GM19043 (cell line): ENCODE results near the gene GPC5.

Source experiments
- ATAC-seq: cut with Tn5 transposase; IDR thresholded peaks from one replicate; pipeline ENCODE4 v1.9.1; 2021; ENCODE audit warnings: low read depth; ENCODE audit not compliant: unreplicated experiment

The GPC5 gene

DNA sequence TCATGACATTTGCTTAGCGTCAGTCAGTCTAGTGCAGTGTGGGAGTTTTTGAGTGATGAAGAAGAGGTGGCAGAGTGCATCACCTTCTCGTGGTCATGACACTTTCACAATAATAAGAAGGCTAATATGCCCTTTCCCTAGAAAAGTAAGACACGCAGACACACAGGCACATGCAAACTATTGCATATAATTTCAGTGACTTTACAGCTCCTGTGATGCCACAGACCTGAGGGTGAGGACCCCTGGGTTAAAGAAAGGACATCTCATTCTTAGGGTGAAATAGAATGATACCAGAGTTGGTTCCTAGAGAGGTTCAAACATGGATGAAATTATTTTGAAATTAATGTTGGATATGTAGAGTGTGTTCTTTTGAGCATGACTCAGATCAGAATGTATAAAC, 300.3 kb downstream of the GPC5 start:
- no peak for ATAC-seq

DNA sequence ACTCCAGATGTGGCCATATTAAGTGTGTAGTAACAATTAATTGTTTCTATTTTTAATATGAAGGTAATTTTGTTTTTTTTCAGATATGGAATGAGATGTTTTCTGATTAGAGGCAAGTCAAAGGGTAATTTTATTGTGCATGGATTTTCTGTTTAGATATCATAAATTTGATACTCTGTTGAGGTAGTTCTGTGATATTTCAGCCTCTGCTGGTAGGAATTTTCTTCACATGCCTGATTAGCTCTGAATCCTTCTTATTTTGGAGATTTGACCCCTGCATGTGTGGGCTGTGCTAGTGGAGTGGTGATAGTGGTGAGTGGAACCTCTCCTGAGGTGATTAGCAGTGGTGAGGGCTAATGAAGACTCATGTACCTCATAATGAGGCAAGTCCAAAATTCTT, 301.4 kb downstream of the GPC5 start:
- no peak for ATAC-seq

DNA sequence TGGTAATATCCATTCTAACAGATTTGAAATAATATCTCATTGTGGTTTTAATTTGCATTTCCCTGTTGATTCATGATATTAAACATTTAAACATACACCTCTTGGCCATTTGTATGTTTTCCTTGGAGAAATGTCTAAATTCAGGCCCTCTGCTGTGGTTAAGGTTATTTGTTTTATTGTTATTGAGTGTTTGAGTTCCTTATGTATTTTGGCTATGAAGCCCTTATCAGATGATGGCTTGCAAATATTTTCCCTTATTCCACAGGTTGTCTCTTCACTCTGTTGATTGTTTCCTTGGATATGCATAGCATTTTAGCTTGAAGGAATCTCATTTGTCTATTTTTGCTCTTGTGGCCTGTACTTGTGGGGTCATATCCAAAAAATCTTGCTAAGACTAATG, 303.6 kb downstream of the GPC5 start:
- ATAC-seq, result no peak

DNA sequence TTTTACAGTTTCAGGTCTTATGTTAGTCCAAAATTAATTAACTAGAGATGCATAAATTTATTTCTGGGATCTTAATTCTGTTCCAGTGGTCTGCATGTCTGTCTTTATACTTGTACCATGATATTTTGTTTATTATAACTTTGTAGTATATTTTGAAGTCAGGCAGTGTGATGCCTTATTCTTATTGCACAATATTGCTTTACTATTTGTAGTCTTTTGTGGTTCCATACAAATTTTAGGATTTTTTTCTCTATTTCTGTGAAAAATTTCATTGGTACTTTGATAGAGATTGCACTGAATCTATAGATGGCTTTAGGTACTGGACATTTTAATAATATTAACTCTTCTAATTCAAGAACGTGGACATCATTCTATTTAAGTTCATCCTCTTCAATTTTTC, 304.0 kb downstream of the GPC5 start:
- ATAC-seq, result no peak

DNA sequence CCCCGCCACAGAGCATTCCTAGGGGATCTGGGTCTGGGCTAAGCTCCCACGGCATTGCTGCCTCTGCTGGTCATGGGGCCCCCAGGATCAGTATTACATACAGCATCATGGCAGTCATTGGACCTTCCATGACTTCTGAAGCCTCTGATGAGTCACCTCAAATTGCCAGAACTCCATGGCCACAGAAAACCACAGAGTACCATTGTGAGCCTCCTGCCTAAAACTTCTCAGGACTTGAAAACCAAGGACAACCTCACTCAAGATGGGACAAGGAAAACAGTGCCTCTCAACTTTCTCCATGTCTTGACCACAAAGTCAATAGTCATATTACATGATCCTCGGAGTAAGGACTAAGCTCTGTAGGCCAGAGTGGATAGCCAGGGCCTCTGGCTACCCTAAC, 306.0 kb downstream of the GPC5 start:
- ATAC-seq, result no peak

DNA sequence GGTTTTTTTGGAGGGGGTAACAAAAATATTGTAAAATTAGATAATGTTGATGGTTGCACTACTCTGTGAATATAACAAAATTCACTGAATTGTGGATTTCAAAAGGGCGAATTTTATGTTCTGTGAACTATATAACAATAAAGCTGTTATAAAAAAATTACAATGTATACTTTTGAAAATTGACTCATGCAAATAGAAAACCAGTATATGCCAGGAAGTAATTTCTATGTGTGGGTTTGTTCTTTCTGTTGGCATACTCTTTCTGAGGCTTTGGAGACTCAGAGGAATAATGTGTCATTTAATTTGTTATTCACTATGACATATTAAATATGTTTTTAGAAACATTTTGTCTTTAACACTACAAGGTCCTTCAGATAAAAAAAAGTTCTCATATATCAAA, 310.1 kb downstream of the GPC5 start:
- no peak for ATAC-seq

DNA sequence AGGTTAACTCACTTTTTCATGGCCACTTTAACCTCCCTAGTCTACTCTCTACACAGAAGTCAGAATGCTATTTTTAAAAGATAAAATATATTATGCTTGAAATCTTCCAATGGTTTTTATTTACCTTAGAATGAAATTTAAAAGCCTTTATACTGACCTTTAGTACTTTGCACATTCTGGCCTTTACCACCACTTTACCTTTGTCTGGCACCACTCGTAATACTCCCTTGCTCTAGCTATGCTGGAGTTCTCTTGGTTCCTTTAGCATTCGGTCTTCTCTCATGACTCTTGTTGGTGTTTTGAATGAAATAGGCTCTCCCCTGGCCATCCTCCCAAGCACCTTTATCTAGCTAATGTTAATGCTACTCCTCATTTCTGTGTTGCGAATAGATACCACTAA, 310.8 kb downstream of the GPC5 start:
- ATAC-seq, result no peak

DNA sequence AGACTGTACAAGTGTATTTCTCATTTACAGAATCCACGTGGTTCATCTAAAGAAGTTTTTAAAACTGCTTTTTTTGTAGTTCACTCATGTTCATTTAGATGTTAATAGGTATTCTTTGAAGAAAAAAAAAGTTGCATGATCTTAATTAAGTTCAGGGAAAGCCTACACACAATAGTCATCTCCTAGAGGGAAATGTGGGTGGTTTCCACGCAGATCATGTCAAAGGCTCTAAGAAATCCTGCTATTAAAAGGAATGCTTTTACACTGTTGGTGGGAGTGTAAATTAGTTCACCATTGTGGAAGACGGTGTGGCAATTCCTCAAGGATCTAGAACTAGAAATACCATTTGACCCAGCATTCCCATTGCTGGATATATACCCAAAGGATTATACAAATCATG, 312.3 kb downstream of the GPC5 start:
- ATAC-seq, result no peak

DNA sequence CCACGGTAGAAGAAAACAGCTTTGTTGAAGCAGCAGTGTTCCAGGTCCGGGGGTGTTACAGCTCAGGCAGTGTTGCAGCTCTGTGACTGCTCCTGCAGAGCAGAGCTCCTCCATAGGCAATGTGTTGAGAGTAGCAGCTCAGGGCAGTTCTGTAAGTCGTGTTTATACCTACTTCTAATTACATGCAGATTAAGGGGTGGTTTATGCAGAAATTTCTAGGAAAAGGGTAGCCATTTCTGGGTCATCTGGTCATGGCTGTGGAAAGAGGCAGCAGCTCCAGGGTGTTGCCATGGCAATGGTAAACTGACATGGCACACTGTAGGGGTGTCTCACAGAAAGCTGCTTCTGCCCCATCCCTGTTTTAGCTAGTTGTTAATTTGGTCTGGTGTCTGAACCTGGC, 316.4 kb downstream of the GPC5 start:
- no peak for ATAC-seq

DNA sequence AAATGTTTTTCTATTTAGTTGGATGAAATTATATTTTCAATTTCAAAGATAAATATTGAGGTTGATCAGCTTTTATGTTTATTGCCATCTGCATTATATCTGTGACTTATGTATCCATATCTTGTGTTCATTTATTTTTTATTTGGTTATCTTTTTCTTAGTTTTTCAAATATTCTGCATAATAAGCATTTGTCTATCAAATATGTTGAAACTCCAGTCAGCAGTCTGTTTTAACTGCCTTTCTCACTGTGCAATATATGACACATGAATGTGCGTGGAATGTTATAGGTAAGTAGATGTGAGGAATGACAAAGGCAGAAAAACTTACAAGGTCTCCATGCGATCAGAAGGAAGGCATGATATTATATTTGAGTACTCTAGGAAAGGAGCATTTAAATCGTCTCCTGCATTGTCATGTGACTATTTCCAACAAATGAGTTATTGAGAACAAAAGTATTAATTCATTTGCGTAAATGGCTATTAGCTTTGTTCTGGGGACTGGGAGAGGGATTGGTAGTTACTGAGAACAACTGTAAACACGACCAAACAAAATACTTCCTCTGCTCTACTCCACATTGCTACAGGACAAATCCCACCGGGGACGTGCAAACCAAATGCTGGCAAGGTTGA, 318.1 kb downstream of the GPC5 start:
- no peak for ATAC-seq

DNA sequence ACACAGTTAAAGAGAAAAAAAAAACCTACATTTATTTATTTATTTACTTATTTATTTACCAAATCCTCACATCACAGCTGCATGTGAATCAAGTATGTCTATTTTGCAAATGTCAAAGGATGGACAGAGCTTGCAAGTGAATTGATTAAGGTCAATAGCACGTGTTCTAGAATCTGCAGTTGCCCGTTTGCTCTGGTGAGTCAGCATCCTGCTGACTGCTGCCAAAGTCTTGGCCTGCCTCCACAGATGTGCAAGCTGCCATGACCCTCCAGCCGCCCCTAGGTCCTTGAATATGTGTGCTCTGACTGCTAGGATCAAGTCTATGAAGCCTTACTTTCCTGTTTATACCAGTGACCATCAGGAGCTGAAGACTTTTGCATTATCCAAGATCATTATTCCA, 320.6 kb downstream of the GPC5 start:
- ATAC-seq, result no peak

DNA sequence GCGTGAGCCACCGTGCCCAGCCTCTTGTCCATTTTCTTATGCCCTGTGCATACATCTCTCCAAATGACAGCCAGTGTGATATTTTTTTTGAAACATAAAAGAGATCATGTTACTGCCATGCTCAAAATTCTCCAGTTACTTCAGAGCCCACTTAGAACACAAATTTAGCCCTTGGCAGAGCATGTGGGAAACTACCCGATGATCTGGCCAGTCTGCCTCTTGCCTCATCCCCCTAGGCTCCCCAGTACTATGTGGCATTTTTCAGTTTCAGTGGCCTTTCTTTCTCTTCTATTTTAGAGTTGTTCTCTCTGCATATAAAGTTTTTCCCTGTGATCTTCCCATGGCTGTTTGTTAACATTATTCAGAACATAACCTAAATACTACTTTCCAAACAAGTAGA, 323.0 kb downstream of the GPC5 start:
- ATAC-seq, result no peak

DNA sequence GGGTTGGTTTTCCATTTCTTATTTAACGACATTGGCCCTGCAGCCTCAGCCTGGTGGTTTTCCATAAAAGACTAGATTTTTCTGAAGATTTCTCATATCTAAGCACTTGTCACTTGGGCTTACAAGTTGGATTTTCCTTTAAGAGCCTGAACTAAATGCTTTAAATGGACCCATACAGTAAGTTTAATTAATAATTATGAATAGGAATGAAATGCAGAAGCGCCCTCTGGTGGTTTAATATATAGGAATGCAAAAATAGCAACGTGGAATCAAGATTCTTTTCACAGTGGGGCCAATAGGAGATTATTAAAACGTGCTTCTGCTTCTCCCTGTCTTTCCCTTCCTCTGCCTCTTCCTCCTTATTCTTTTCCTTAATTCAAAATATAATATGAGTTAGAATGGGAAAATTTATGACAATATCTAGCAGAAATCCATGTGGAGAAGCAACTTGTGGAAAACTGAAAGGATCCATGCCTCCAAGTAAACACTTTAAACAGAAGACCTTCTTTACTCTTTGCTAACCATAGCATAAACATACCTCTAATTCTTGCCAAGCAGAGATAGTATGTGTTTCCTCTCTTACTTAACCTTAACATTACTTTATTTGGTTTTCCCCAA, 324.0 kb downstream of the GPC5 start:
- no peak for ATAC-seq

DNA sequence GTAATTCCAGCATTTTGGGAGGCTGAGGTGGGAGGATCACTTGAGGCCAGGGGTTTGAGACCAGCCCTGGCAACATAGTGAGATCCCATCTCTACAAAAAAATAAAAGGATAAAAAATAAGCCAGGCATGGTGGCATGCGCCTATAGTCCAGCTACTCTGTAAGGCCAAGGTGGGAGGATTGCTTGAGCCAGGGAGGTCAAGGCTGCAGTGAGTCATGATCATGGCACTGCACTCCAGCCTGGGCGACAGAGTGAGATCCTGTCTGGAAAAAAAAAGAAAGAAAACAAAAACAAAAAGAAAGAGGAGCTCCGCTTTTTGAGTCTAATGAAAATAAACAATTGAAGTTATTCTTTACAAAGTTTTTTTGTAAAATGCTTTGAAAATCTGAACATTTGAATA, 326.2 kb downstream of the GPC5 start:
- no peak for ATAC-seq

DNA sequence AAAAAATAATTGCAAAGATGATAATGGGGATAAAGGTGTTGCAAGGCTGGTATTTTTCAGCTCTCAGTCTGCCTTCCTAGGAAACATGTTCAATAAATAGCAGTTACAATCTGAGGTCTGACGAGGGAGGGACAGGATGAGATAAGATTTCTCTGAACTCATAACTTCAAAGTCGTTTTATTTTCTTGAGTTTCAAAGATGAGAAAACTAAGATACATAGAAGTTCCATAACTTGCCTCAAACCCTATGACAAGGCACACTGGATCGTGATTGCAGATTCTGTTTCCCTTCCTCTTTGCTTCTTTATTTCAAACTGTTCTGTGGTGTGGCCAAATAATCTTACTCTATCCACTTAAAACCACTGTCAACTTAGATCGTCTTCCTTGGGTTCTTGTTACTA, 327.2 kb downstream of the GPC5 start:
- no peak for ATAC-seq

DNA sequence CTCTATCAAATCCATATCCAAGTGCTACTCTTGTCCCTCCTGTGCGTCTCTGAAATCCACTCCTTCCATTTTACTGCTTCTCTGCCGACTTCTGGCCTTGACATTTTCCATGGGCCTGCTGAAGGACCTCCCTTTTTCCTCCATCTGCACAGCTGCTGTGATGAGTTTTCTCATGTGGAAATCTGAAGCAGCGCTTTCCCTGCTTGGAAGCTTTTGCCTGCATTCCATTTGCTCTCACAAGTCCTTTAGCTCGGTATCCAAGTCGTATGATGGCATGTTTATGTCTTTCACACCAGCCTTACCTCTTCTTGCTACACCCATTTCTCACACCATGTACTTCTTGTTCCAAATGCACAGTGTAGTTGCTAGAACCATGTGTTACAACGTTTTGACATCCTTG, 328.2 kb downstream of the GPC5 start:
- no peak for ATAC-seq

DNA sequence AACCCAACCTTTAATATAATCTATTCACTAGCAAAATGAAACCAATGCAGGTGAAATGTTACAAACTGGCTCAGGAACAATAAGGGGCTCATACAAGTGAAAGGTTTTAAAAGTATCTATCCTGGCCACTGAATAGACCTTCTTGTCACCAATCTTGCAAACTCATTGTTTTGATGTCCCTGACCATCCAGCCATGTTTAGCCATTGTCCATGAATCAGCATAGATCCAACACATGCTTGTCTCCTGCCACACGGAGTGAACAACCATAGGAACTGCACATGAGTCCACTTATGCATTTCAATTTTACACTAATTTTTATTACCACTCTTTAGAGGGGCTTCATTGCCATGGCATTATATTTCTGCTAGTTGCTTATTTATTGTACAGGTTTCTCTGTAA, 331.4 kb downstream of the GPC5 start:
- no peak for ATAC-seq

DNA sequence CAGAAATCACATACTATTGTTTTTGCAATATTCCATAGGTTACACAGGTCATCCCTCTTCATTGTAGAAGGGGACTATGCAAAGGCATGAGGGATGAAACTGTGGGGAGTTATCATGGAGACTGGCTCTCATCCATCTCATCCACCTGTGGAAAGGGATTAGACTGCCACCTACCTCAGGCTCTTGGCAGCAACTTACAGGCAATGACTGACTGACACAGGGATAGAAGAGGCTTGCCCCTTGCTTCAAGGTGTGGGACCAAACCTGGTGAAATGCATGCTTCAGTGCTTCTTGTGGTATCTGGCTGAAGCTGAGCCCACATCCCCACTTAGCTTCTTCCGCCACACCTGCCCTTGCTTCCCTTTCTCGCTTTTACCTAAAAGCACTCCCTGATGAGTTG, 341.3 kb downstream of the GPC5 start:
- no peak for ATAC-seq

DNA sequence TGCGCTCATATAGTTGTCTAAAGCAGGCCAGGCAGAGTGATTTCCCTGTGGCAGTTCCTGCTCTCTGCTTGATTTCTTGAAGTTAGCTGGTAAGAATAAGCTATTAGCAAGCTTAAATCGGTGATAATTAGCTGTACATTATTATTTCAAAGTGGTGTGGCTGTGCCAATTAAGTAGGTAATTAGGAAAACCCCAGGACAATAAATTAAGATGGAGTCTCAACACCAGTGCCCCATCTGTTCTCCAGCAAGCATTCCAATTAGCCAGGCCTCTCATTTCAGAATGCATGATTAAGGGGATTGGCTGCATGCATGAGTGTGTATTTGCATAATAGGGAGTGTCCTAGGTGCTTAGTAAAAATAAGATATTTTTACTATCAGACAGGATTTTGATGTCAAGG, 342.3 kb downstream of the GPC5 start:
- ATAC-seq, result no peak

DNA sequence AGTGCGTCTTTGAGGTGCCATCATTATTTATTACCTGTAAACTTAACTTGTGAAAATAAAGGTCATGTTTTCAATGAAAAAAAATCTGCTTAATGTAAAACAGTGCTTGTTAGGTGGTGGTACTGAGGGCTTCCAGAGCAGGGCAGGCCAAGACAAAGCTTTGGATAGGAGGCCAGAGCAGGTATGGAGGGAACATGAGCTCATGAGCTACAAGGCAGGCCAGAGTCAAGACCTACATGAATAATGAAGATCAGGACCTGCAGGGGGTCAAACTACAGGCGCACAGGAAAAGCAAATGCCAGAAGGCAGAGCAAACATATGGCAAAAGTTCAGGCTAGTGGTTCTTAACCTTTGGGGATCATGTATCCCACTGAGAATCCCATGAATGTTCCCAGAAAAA, 343.5 kb downstream of the GPC5 start:
- no peak for ATAC-seq

DNA sequence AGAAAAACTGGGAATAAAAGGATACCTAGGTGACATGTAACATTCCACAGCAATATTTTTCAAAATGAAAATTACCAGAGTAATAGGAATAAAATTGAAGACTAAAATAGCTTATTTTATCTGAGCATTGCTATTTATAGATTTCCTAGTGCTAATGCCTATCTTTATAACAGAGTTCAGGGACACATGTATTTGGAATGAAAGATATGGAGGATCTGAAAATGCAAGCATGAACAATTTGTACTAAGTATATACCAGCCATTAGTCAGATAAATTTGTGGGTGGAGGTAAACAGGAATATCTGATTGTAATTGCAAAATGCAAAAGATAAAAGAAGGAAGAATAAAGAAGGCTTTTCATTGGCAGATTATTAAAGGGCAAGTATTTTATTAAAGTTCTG, 345.9 kb downstream of the GPC5 start:
- ATAC-seq, result no peak

DNA sequence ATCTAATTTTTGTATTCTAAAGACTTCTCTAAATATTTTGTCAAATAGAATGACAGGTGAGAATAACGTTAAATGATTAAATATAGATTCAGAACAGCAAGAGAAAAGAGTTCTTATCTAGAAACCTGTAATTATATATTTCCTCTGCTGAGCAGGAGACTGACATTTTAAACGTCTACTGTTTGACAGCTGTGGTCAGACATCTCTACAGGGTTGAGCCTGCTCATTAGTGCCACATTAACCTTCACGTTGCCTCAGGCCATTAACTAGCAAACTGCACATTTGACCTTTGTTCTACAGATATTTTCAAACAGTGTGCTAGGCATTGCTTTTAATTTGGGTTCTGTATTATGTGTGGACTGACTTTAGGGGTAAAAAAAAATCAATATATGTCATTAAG, 347.5 kb downstream of the GPC5 start:
- ATAC-seq, result no peak

DNA sequence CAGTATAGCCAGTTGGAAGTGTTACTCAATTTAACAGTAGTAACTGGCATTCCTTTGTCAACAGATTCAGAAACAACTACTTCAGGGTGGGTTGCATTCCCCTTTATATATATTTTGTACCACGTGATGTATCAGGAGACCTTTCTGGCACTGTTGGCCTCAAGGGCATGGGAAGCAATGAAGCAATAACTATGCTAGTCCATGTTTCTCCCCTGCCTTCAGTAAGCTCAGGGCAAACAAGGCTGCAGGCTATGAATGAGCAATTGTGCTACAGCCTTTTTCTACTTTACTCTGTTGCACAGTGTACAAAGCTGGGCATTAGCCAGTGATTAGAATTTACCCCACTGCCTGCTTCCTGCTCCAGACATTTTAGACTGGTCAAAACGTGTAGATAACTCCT, 348.8 kb downstream of the GPC5 start:
- ATAC-seq, result no peak
